ENCODE data around the gene HSP90AB1.

The HSP90AB1 gene

DNA sequence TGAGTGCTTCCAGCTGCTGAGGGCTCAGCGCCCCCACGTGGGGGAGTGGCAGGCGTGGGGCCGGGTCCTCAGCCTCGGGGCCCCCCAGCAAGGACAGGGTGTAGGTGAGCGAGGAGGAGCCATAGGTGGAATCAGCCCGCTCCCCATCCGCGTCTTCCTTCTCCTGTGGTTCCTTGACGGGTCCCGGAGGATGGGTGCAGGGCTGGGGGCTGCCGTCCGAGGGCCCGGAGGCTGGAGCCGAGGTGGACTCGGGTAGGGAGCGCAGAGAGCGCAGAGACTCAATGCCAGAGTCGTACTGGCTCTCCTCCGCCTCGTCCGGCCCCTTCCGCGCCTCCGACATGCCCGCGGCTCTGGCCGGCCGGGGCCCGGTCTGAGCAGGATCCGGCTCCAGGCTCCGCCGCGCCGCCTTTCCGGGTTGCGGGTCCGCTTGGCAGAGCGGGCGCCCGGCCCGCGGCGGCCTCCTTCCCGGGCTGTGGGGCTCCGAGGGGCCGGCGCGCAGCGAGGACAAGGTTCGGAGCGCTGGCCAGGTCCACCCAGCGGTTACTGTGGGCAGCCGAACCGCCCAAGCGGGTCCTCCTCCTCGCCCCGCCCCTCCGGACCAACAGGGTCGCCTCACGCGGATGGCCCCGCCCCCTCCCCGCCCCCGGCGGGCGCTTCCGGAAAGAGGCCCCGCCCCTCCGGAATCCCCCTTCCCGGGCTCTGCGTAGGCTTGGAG lies 18.3 kb downstream of the HSP90AB1 start, which contains the start of gene NFKBIE:
Gene NFKBIE, minus strand, starts transcription at position 545 of the 715 bp plus-strand sequence. Its CDS starts 205 bp downstream, at position 340.
- H3K27ac ChIP-seq (ENCODE audit: low read length), result peak within 1 kb of the TSS; percentile 60
- H3K4me3 ChIP-seq (ENCODE audit: low read length in 2 of 2), result peak within 1 kb of the TSS; percentile 62 to 86
- H3K9ac ChIP-seq (ENCODE audit: low read length in 2 of 2), result peak within 1 kb of the TSS; percentile 71 to 80
- peaks cover 0 to 2% of the 10 kb centered on the region in 2 donors for H3K36me3 ChIP-seq (ENCODE audit: control insufficient read depth in 2 of 2, insufficient read depth in 2 of 2, low read length in 2 of 2)
- no peaks in the 10 kb centered on the region for H3K9me3 ChIP-seq (ENCODE audit: control insufficient read depth in 2 of 2, low read length in 2 of 2)
- peaks cover 12 to 19% of the 10 kb centered on the region in 2 donors for H3K27me3 ChIP-seq (ENCODE audit: control insufficient read depth in 1 of 2, insufficient read depth in 2 of 2, low read length in 2 of 2)
- peaks cover 31% of the 10 kb centered on the region for H3K4me1 ChIP-seq (ENCODE audit: control insufficient read depth, insufficient read depth, low read length)

DNA sequence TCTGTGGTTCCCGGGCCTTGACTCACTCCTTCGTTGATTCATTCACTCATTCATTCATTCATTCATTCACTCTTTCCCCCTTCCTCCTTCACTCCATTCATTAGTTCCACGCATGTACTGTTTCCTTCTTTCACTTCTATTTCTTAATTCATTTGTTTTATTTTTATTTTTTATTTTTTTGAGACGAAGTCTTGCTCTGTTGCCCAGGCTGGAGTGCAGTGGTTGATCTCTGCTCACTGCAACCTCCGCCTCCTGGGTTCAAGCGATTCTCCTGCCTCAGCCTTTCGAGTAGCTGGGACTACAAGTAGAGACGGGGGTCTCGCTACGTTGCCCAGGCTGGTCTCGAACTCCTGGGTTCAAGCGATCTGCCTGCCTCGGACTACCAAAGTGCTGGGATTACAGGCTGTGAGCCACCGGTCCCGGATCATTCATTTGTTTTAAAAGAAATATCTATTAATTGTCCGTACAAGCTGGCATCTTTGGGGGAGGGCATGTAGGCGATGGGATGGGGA lies 18.9 kb downstream of the HSP90AB1 start:
- H3K9me3 ChIP-seq (ENCODE audit: control insufficient read depth in 2 of 2, low read length in 2 of 2), result no peaks in the 10 kb centered on the region
- no peak overlapping the region for H3K9ac ChIP-seq (ENCODE audit: low read length in 2 of 2)
- no peak overlapping the region for H3K4me3 ChIP-seq (ENCODE audit: low read length in 2 of 2)
- peaks cover 0 to 2% of the 10 kb centered on the region in 2 donors for H3K36me3 ChIP-seq (ENCODE audit: control insufficient read depth in 2 of 2, insufficient read depth in 2 of 2, low read length in 2 of 2)
- H3K27me3 ChIP-seq (ENCODE audit: control insufficient read depth in 1 of 2, insufficient read depth in 2 of 2, low read length in 2 of 2), result peaks cover 13 to 19% of the 10 kb centered on the region in 2 donors
- H3K4me1 ChIP-seq (ENCODE audit: control insufficient read depth, insufficient read depth, low read length), result peaks cover 31% of the 10 kb centered on the region
- no peak overlapping the region for H3K27ac ChIP-seq (ENCODE audit: low read length)

DNA sequence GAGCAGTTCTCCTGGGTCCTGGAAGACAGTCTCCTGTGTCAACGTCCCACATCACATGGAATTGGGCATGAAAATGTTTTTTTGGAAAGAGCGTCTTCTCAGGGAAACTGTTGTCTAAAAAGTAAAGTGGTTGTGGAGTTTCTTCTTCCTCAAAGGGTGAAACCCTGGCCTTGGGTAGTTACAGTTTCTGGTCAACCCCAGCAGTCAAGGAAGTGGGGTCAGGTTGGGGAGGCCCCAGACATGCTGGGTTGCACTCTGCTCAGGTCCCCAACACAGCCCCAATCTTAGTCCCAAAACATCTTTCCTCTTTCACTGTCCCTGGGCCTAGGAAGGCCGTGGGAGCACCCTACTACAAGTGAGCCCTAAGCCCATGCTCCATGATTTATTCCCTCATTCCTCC lies 19.4 kb downstream of the HSP90AB1 start:
- Histone ChIP-seq H3K4me1 (ENCODE audit: control insufficient read depth, insufficient read depth, low read length) (peaks cover 34% of the 10 kb centered on the region), H3K27me3 (ENCODE audit: control insufficient read depth in 1 of 2, insufficient read depth in 2 of 2, low read length in 2 of 2) (peaks cover 18 to 22% of the 10 kb centered on the region in 2 donors), H3K9ac (ENCODE audit: low read length in 2 of 2) (no peak overlapping the region), H3K27ac (ENCODE audit: low read length) (no peak overlapping the region), H3K36me3 (ENCODE audit: control insufficient read depth in 2 of 2, insufficient read depth in 2 of 2, low read length in 2 of 2) (peaks cover 0 to 2% of the 10 kb centered on the region in 2 donors), H3K4me3 (ENCODE audit: low read length in 2 of 2) (no peak overlapping the region), H3K9me3 (ENCODE audit: control insufficient read depth in 2 of 2, low read length in 2 of 2) (no peaks in the 10 kb centered on the region)

DNA sequence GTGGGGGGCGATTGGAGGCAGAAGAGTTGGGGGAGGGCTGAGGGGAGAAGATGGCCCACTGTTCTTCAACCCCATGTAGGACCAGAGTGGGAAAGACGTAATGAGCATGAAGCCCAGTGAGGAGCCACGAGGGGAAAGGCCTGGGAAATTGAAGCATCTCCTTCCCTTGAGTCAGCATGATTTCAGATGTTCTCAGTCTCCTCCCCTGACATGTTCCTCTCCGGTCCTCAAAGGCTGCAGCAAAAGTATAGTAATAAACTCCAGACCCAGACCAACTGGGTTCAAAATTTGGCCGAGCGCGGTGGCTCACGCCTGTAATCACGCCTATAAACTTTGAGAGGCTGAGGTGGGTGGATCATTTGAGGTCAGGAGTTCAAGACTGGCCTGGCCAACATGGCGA lies 20.4 kb downstream of the HSP90AB1 start:
- no peak overlapping the region for H3K4me3 ChIP-seq (ENCODE audit: low read length in 2 of 2)
- H3K27me3 ChIP-seq (ENCODE audit: control insufficient read depth in 1 of 2, insufficient read depth in 2 of 2, low read length in 2 of 2), result peaks cover 27 to 31% of the 10 kb centered on the region in 2 donors
- no peaks in the 10 kb centered on the region for H3K36me3 ChIP-seq (ENCODE audit: control insufficient read depth in 2 of 2, insufficient read depth in 2 of 2, low read length in 2 of 2)
- H3K27ac ChIP-seq (ENCODE audit: low read length), result no peak overlapping the region
- peaks cover 32% of the 10 kb centered on the region for H3K4me1 ChIP-seq (ENCODE audit: control insufficient read depth, insufficient read depth, low read length)
- H3K9ac ChIP-seq (ENCODE audit: low read length in 2 of 2), result no peak overlapping the region
- no peaks in the 10 kb centered on the region for H3K9me3 ChIP-seq (ENCODE audit: control insufficient read depth in 2 of 2, low read length in 2 of 2)

DNA sequence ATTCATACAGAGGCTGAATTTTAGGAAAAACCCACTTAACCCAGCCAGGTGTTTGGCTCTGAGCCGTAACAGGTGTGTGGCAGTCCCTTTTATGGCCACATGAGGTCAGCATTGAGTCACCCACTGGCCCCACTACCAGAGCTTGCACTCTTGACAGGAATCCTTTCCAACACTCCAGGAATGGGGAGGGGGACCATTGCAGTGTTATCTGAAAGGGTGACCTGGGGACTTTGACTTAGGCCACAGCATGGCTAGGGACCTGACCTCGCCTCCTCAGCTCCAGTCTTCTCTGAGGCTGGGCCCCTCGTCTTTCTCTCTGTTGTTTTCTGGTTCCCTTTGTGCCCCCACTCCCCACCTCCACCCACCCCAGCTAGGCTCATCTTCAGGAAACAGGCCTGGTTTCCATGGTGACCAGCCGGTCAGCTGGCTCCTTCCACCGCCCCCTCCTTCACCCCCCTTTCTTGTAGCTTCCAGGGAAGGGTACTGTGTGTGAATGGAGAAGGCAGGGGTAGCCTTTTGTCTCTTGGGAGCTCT lies 21.3 kb downstream of the HSP90AB1 start:
- Histone ChIP-seq H3K27ac (ENCODE audit: low read length) (no peak overlapping the region), H3K9me3 (ENCODE audit: control insufficient read depth in 2 of 2, low read length in 2 of 2) (no peaks in the 10 kb centered on the region), H3K4me3 (ENCODE audit: low read length in 2 of 2) (no peak overlapping the region), H3K9ac (ENCODE audit: low read length in 2 of 2) (no peak overlapping the region), H3K27me3 (ENCODE audit: control insufficient read depth in 1 of 2, insufficient read depth in 2 of 2, low read length in 2 of 2) (peaks cover 36 to 40% of the 10 kb centered on the region in 2 donors), H3K4me1 (ENCODE audit: control insufficient read depth, insufficient read depth, low read length) (peaks cover 23% of the 10 kb centered on the region), H3K36me3 (ENCODE audit: control insufficient read depth in 2 of 2, insufficient read depth in 2 of 2, low read length in 2 of 2) (no peaks in the 10 kb centered on the region)

DNA sequence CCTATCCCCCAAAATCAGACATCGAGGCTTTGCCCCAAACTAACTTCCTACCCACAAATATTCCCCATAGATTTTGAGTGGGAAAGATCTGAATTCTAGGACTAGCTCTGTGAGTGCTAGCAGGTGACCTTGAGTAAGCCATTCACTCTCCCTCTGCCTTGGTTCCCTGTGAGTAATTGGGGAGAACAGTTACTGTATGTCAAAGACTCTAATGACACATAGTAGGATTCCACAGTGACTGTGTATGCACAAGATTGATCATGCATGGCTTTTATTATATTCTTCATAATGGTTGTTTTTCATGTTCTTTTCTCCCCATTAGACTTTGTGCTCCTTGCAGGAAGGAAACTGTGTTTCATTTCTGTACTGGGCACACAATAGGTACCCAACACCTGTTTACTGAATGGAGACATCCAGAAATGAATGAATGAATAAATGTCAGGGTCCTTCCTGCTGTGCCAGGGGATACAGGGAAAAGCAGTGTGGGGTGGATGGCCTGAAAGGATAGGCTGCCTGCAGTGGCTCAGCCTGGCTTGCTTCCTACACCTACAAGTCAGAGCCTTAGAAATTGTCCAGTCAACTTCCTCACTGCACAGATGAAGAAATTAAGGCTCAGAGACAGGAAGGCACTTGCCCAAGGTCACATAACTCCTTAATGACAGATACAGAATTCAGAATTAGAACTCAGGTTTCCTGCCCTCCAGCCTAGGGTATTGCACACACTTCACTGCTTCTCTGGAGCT lies 22.4 kb downstream of the HSP90AB1 start:
- Histone ChIP-seq H3K27ac (ENCODE audit: low read length) (no peak overlapping the region), H3K9me3 (ENCODE audit: control insufficient read depth in 2 of 2, low read length in 2 of 2) (no peaks in the 10 kb centered on the region), H3K9ac (ENCODE audit: low read length in 2 of 2) (no peak overlapping the region), H3K4me1 (ENCODE audit: control insufficient read depth, insufficient read depth, low read length) (peaks cover 11% of the 10 kb centered on the region), H3K4me3 (ENCODE audit: low read length in 2 of 2) (no peak overlapping the region), H3K36me3 (ENCODE audit: control insufficient read depth in 2 of 2, insufficient read depth in 2 of 2, low read length in 2 of 2) (no peaks in the 10 kb centered on the region), H3K27me3 (ENCODE audit: control insufficient read depth in 1 of 2, insufficient read depth in 2 of 2, low read length in 2 of 2) (peaks cover 44 to 50% of the 10 kb centered on the region in 2 donors)

DNA sequence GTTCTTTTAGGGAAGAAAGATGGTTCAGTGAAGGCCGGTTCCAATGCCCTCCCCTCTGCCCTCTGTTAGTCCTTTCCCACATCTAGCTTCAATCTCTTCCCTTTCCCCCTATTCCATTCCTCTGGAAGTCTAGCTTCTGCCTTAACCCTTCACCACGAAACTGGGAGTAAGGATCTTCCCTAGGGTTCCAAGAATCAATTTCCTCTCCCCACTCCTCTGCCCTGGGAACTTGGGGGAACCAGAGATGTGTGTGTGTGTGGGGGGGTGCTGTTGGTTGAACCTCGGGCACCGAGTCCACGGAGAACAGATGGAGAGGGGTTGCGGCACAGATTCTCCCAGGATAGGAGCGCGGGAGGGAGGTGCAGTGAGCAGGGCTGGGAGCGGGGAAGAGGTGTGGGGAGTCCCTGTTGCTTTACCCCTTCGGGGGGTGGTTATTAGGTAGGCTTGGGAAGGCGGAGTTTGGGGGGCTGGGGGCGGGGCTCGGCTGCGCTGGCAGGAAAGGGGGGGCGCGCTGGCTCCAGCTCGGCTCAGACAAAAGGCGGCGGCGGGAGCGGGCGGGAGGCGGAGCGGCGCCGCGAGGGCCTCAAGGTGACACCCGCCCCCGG lies 23.1 kb downstream of the HSP90AB1 start, which contains the start of gene TMEM151B:
Gene TMEM151B, plus strand, starts transcription at position 530 of the 605 bp plus-strand sequence. CDS start 293 bp downstream, outside the sequence.
- Histone ChIP-seq H3K36me3 (ENCODE audit: control insufficient read depth in 2 of 2, insufficient read depth in 2 of 2, low read length in 2 of 2) (no peaks in the 10 kb centered on the region), H3K4me3 (ENCODE audit: low read length in 2 of 2) (no peak within 1 kb of the TSS), H3K9ac (ENCODE audit: low read length in 2 of 2) (no peak within 1 kb of the TSS), H3K4me1 (ENCODE audit: control insufficient read depth, insufficient read depth, low read length) (peaks cover 4% of the 10 kb centered on the region), H3K27me3 (ENCODE audit: control insufficient read depth in 1 of 2, insufficient read depth in 2 of 2, low read length in 2 of 2) (peaks cover 47 to 52% of the 10 kb centered on the region in 2 donors), H3K9me3 (ENCODE audit: control insufficient read depth in 2 of 2, low read length in 2 of 2) (no peaks in the 10 kb centered on the region), H3K27ac (ENCODE audit: low read length) (no peak within 1 kb of the TSS)

DNA sequence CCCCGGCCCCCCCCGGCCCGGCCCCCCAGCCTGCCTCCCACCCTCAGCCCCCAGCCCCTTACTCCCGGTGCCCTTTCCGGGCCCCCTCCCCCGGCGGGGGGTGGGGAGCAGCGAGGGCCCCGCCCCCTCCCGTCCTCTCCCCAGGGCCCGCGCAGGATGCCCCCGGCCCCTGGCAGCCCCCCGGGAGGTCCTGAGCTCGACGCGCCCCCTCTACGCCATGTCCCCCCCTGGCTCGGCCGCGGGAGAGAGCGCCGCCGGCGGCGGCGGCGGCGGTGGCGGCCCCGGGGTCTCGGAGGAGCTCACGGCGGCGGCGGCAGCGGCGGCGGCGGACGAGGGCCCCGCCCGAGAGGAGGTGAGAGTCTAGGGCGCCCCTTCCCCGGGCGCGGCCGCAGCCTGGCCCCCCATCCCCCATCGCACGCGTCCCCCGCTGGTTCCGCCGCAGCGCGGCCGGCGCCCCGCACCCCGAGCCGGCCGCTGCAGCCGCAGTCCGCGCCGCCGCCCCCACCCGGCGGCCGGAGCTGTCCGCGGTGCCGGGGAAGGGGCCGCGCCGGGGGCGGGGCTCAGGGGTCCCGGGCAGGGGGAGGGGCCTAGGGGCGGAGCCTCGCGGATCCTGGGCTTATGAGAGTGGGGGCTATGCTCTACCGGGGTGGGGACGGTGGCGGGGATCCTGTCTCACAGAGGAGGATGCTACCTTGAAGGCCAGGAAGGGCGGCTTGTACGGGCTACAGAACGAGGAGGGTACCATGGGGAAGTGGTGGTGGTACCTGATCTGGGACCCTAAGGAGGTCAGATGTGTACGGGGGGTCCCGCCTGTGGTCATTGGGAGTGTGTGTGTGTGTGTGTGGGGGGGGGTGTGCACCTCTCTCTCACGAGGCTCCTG lies 23.9 kb downstream of the HSP90AB1 start:
- Histone ChIP-seq H3K4me3 (ENCODE audit: low read length in 2 of 2) (no peak overlapping the region), H3K9ac (ENCODE audit: low read length in 2 of 2) (no peak overlapping the region), H3K27ac (ENCODE audit: low read length) (no peak overlapping the region)

DNA sequence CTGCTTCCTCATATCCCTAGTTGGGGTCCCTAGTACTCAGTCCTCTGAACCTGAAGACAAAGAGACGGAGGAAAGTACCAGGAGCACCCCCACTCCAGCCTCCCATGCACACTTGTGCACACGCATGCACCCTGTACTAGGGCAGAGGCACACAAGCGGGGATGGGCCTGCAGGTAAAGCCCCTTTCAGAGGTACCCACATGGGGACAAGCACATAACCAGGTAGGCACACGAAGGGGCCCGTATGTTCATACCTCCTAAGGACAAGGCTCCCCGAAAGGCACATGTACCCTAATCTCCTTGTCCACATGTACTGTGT lies 24.5 kb downstream of the HSP90AB1 start:
- no peak overlapping the region for H3K27ac ChIP-seq (ENCODE audit: low read length)
- no peaks in the 10 kb centered on the region for H3K36me3 ChIP-seq (ENCODE audit: control insufficient read depth in 2 of 2, insufficient read depth in 2 of 2, low read length in 2 of 2)
- no peaks in the 10 kb centered on the region for H3K9me3 ChIP-seq (ENCODE audit: control insufficient read depth in 2 of 2, low read length in 2 of 2)
- H3K4me1 ChIP-seq (ENCODE audit: control insufficient read depth, insufficient read depth, low read length), result peaks cover 10% of the 10 kb centered on the region
- H3K27me3 ChIP-seq (ENCODE audit: control insufficient read depth in 1 of 2, insufficient read depth in 2 of 2, low read length in 2 of 2), result peaks cover 55 to 60% of the 10 kb centered on the region in 2 donors
- no peak overlapping the region for H3K4me3 ChIP-seq (ENCODE audit: low read length in 2 of 2)
- H3K9ac ChIP-seq (ENCODE audit: low read length in 2 of 2), result no peak overlapping the region

More for the DNA sequence above, 23.9 kb downstream of the HSP90AB1 start:
- peaks cover 54 to 55% of the 10 kb centered on the region in 2 donors for H3K27me3 ChIP-seq (ENCODE audit: control insufficient read depth in 1 of 2, insufficient read depth in 2 of 2, low read length in 2 of 2)
- H3K4me1 ChIP-seq (ENCODE audit: control insufficient read depth, insufficient read depth, low read length), result peaks cover 5% of the 10 kb centered on the region
- no peaks in the 10 kb centered on the region for H3K9me3 ChIP-seq (ENCODE audit: control insufficient read depth in 2 of 2, low read length in 2 of 2)
- H3K36me3 ChIP-seq (ENCODE audit: control insufficient read depth in 2 of 2, insufficient read depth in 2 of 2, low read length in 2 of 2), result no peaks in the 10 kb centered on the region

DNA sequence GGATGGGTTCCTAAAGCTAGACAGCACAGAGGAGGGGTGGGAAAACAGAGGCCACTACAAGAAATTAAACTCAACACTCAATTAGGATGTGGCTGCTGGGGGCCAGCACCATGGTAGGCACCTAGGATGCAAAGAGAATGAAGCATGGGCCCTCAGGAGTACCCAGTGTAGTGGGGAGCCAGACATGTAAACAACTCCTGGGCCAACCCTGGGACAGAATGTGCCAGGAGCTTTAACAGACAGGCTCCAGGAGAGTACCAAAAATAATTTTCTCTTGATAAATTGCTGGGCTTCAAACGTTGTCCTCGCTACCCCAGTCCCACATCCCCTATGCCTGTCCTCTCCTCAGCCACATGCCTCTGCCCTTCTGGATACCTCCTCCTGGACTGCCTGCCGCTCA lies 25.0 kb downstream of the HSP90AB1 start:
- H3K27me3 ChIP-seq (ENCODE audit: control insufficient read depth in 1 of 2, insufficient read depth in 2 of 2, low read length in 2 of 2), result peaks cover 58 to 66% of the 10 kb centered on the region in 2 donors
- peaks cover 10% of the 10 kb centered on the region for H3K4me1 ChIP-seq (ENCODE audit: control insufficient read depth, insufficient read depth, low read length)
- H3K36me3 ChIP-seq (ENCODE audit: control insufficient read depth in 2 of 2, insufficient read depth in 2 of 2, low read length in 2 of 2), result no peaks in the 10 kb centered on the region
- H3K27ac ChIP-seq (ENCODE audit: low read length), result no peak overlapping the region
- H3K9ac ChIP-seq (ENCODE audit: low read length in 2 of 2), result no peak overlapping the region
- H3K9me3 ChIP-seq (ENCODE audit: control insufficient read depth in 2 of 2, low read length in 2 of 2), result no peaks in the 10 kb centered on the region
- no peak overlapping the region for H3K4me3 ChIP-seq (ENCODE audit: low read length in 2 of 2)
